ENCODE data around the gene ACAD11.

ACAD11 gene

DNA sequence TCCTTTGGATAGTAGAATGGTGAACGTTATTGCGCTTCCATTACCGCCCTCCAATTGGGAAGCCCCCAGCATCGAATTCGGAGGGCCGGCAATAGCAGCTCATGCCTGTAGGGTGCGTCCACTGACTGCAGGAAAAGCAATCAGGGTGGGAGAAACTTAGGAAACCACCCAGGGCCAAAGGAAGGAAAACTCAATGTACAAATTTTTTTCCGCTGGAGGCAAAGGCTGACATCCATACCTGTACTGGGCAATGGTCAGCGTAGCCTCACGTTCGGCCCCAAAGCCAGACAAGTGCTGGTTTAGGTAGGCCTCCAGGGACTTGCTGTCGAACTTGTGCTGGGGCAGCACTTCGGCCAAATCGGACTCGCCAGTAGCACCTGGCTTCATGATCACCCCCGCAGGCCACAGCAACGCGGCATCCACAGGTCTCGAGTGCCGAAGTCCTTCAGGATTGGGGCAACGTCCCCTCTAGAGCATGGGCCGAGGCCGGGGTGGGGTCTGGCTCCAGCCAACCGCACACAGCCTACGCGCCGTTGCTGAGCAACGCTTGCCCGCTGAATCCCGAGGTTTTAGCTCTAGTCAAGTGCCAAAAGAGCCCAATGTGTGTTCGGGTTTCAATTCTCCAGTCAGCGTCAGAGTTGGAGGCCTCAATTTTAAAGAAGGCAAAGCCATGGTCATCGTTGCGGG is at the start of gene ACAD11:
Gene ACAD11 (minus strand): TSS at position 445 of the 687 bp plus-strand sequence. CDS start 58 bp downstream, at position 387.
- peak; percentile 81 for DNase-seq (ENCODE audit: low spot score)

GRCh38 chr3:132703733-132704132 is 44.1 kb upstream of the ACAD11 start:
- no peak for DNase-seq (ENCODE audit: low spot score)

- DNase-seq (ENCODE audit: low spot score) = no peak
Observed at GRCh38 chr3:132695422-132695821, 35.8 kb upstream of the ACAD11 start.

- DNase-seq (ENCODE audit: low spot score) = no peak
Observed at GRCh38 chr3:132694991-132695390, 35.4 kb upstream of the ACAD11 start.

GRCh38 chr3:132690040-132690439 is 30.4 kb upstream of the ACAD11 start:
- no peak for DNase-seq (ENCODE audit: low spot score)

DNA sequence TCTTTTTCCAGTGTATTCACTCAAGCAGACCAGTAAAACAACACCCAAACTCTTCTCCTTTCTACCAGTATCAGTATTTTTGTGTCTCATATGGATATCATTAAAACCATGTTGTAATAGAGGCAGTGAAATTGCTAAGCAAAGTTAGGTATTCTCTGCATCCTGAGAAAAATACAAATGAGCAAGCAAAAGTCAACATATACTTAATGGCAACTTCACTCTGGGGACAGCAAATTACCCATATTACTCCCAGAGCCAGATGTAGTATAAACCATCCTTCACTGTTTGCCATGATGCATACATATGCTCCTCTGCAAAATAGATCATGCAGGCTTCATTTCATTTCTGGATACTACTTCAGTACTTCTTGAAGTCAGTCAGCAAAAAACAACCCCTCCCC is 22.6 kb upstream of the ACAD11 start:
- no peak for DNase-seq (ENCODE audit: low spot score)

- DNase-seq (ENCODE audit: low spot score) = no peak
Observed at GRCh38 chr3:132681421-132681820, 21.8 kb upstream of the ACAD11 start.

- no peak for DNase-seq (ENCODE audit: low spot score)
Observed at GRCh38 chr3:132679911-132680310, 20.3 kb upstream of the ACAD11 start.

GRCh38 chr3:132675408-132675807 is 15.8 kb upstream of the ACAD11 start:
- no peak for DNase-seq (ENCODE audit: low spot score)

- DNase-seq (ENCODE audit: low spot score) = no peak
Observed at GRCh38 chr3:132669256-132669777, 9.7 kb upstream of the ACAD11 start.

DNA sequence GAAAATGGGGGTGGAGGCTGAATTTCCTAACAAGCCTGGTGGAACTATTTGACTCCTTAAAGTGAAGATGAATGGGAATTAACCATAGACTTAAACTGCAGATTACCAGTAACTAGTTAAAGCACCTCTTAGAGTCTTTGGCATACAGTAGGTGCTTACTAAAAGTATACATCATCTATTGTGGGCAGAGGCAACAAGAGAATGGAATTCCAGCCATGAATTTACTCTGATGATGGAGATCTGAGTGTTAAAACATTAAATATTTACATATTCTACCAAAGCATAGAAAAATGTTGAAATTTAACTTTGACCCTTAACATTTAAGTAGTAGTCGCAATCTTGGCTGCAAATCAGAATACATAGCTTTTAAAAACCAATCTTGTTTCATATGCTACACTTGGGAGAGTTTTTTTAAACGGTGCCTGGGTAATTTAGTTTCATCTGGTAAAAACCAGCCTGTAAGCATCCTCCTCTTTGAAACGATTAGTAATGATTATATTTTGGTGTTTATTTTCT is 5.7 kb upstream of the ACAD11 start:
- DNase-seq (ENCODE audit: low spot score) = no peak

- DNase-seq (ENCODE audit: low spot score) = no peak
Observed at GRCh38 chr3:132662212-132662611, 2.6 kb upstream of the ACAD11 start.

- DNase-seq (ENCODE audit: low spot score) = peak; percentile 38
Observed at GRCh38 chr3:132661101-132661500, 1.5 kb upstream of the ACAD11 start.

DNA sequence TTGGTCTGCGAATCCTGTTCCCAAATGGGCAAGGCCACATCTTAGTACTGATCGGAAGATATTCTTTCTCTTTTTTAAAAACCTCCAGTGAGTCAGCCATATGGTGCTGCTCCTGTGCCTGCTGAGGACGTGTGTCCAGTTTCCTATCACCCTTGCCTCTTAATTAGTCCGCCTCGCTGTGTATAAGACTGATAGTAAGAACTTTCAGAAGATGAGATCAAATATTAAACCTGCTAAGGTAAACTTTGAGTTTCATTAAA is 1.1 kb upstream of the ACAD11 start:
- DNase-seq (ENCODE audit: low spot score) = no peak

GRCh38 chr3:132660052-132660810 is 622 bp upstream of the ACAD11 start, which contains the start of gene UBA5:
Gene UBA5, plus strand, starts transcription at chr3:132660329. Its CDS starts 209 bp downstream, at chr3:132660538.
- DNase-seq (ENCODE audit: low spot score) = peak; percentile 84

DNA sequence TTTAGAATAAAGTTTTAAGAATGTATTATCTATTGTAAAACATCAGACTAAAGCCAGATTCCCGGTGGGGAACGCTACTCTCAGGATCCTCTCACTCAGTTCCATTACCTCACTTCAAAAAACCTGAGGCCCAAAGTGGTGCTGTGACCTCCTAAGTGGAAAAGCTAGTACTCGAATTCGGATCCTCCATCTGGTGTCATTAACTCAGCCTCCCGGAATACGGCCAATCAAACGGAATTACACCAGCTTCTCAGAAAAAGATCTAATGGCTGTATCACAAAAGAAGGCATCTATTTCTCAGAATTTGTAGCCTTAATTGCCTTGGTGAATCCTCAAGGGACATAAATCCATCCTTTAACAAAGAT is 627 bp downstream of the ACAD11 start:
- no peak for DNase-seq (ENCODE audit: low spot score)

DNA sequence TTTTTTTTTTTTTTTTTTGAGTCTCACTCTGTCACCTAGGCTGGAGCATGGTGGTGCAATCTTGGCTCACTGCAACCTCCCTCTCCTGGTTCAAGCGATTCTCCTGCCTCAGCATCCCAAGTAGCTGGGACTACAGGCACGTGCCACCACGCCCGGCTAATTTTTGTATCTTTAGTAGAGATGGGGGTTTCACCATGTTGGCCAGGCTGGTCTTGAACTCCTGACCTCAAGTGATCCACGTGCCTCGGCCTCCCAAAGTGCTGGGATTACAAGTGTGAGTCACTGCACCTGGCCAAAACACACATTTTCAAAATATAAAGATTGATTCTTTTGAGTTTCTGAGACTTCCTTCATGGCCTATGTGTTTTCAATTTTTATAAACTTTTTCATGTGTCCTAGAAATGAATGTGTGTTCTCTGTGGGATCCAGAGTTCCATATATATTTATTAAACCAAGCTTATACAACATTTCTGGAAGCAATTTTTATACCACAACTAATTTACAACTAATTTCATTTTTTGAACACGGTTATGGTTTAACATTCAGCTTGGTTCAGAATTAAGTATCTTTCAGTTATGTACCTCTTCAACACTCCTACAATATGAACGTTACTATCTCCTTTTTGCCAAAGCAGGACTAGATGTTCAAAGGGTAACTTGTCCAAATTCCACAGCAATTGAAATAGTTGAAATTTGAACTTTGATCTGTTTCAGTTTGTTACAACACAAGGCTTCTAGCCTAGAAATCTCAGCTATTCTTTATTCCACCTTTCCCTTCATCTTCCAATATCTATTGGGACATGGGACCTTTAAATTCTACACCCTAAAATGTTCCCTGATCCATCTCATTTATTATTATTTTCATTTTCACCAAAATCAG is 1.5 kb downstream of the ACAD11 start:
- no peak for DNase-seq (ENCODE audit: low spot score)

DNA sequence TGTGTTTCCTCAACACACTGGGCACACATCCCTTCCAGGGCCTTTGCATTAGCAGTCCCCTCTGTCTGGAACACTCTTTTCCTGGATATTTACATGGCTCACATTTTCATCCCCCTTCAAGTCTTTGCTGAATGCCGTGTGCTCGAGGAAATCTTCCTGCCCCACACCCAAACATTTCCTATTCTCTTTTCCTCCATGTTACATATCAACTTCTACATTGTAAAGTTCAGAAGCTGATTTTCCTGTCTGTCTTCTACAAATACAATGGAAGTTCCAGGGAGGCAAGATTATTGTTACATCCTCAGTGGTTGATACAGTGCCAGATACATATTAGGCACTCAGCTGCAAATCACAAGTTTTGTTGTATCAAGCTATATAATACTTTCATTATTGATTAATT is 4.1 kb downstream of the ACAD11 start:
- no peak for DNase-seq (ENCODE audit: low spot score)

GRCh38 chr3:132654721-132655120 is 4.9 kb downstream of the ACAD11 start:
- DNase-seq (ENCODE audit: low spot score) = no peak

GRCh38 chr3:132654190-132654589 is 5.4 kb downstream of the ACAD11 start:
- DNase-seq (ENCODE audit: low spot score) = no peak

- DNase-seq (ENCODE audit: low spot score) = no peak
Observed at GRCh38 chr3:132652640-132653270, 6.9 kb downstream of the ACAD11 start.

DNA sequence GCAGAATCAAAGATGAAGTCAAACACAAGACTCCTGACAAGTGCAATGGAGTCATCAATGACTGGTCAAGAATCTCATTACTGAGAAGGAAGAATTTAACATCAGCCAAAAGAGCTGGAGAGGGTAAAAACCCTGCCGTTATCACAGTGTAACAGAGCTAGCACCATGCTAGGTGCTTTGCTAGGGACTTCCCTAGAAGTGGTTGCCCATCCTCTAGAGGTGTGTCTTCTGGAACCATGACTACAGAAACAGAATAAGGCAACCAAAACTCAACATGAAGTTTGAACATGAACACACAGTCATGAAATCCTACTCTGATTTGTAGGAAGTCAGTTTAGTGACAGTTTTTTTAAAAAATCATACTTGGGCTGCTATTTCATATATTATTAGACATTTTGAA is 9.5 kb downstream of the ACAD11 start:
- DNase-seq (ENCODE audit: low spot score) = no peak

Data from NAMALWA (cell line).